Neural crest cell (in vitro differentiated cells): Measurements from ENCODE around the gene MTHFD1L. TPM values are rescaled to one million over a fixed set of nuclear protein-coding genes. Genes with fewer than 3 reads are reported as not detected.

ENCODE experiments used
- DNase-seq: peaks from one replicate; pipeline ENCODE4 v3.0.0; 2021; ENCODE audit warnings: low read depth, mixed read lengths, low spot score
- H3K27ac Mint-ChIP-seq: one replicate; pipeline ENCODE4 v1.8.0; 2021; ENCODE audit warnings: mild to moderate bottlenecking, mixed read lengths; ENCODE audit not compliant: unreplicated experiment
- H3K27me3 Mint-ChIP-seq: 2 replicates; pipeline ENCODE4 v1.8.0; 2021; ENCODE audit warnings: low read depth, mild to moderate bottlenecking, mixed read lengths
- H3K36me3 Mint-ChIP-seq: 2 replicates; pipeline ENCODE4 v1.8.0; 2021; ENCODE audit warnings: low read depth, mild to moderate bottlenecking, mixed read lengths
- H3K4me1 Mint-ChIP-seq: 2 replicates; pipeline ENCODE4 v1.8.0; 2021; ENCODE audit warnings: mixed read lengths
- H3K4me3 Mint-ChIP-seq: one replicate; pipeline ENCODE4 v1.8.0; 2021; ENCODE audit warnings: mild to moderate bottlenecking, mixed read lengths
- H3K9me3 Mint-ChIP-seq: 2 replicates; pipeline ENCODE4 v1.8.0; 2021; ENCODE audit warnings: mixed read lengths
- CTCF ChIP-seq: fragments of 200-600 bp; sonication (generic); conservative IDR thresholded peaks from 2 replicates; pipeline ENCODE4 v1.5.0; 2021; ENCODE audit warnings: antibody characterized with exemption, mild to moderate bottlenecking
- total RNA-seq: library from RNA; stranded (reverse); gene quantifications from 2 replicates; pipeline ENCODE4 v1.2.1, GENCODE V29; 2021

Gene MTHFD1L
- total RNA-seq, 1 donor from 2014 or later, result 71.3 TPM

DNA sequence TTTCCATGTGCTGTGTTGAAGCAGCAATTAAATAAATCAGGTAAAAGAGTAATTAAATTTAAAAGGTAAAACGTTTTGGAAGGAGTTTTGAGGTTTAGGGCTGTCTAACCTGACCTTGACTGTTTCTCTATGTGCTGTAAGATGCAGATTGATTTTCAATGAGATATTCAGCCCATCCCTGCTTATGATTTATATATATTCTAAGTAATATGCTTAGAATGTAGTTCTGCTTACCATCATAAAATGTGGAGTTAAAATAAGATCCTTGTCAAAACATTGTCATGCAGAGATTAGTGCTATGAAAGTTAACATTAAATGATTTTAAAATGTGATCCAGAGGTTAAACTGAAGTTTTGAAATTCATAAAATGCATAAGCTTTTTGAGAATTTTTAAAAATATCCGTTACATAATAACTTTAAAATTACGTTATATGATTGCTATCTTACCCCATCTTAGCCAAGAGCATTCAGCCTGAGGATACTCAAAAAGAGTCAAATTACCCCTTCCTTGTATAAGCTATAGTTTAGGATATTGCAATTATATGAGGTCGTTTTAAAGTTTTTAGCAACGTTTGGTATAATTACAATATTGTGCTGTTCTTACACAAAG, 122.5 kb downstream of the MTHFD1L start:
- Mint-ChIP-seq H3K36me3 (peaks cover 5% of the 10 kb centered on the region), H3K27me3 (no peaks in the 10 kb centered on the region), H3K27ac (no peak overlapping the region), H3K4me3 (no peak overlapping the region), H3K9me3 (peaks cover 2% of the 10 kb centered on the region), H3K4me1 (no peaks in the 10 kb centered on the region)
- TF ChIP-seq CTCF, result no peak
- no peak for DNase-seq

DNA sequence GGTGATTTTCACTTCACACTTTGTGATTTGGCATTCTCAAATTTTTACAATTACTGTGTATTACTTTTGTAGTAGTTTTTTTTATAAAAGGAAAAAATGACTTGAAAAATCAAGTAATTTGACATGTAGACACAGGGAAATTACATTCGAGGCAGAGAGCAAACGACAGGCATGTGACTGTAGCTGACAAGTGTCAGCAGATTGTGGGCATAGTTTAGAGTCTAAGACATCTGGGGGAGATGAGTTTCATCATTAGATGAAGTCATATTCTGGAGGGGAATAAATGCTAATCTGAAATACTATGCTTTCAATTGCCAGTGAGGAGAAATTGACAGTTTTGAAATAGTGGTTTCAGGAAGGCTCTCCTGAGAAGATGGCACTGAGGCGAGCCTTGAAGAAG, 126.0 kb downstream of the MTHFD1L start:
- Mint-ChIP-seq H3K4me1 (no peaks in the 10 kb centered on the region), H3K27me3 (no peaks in the 10 kb centered on the region), H3K4me3 (no peak overlapping the region), H3K36me3 (peaks cover 17% of the 10 kb centered on the region), H3K9me3 (peaks cover 2% of the 10 kb centered on the region), H3K27ac (no peak overlapping the region)
- TF ChIP-seq CTCF, result no peak
- DNase-seq, result no peak

DNA sequence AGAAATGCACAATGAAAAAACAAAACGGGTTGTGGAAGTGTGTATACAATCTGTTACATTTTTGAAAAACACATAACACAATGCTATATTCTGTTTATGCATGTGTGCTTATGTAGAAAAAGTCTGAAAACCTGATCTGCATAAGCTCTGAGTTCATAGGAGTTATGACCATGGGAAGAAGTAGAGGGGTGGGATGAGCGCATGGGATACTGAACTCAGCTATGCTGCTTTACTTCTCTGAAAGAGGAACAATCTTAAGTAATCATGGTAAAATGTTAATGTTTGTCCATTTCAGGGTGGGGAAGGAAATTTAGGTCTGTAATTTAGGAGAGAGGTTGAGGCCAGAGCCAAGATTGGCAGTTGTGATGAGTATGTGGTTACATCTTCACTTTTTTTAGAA, 126.8 kb downstream of the MTHFD1L start:
- no peak for DNase-seq
- H3K9me3 Mint-ChIP-seq, result peaks cover 2% of the 10 kb centered on the region
- H3K27me3 Mint-ChIP-seq, result no peaks in the 10 kb centered on the region
- H3K4me3 Mint-ChIP-seq, result no peak overlapping the region
- peaks cover 18% of the 10 kb centered on the region for H3K36me3 Mint-ChIP-seq
- H3K27ac Mint-ChIP-seq, result no peak overlapping the region
- TF ChIP-seq CTCF, result no peak
- H3K4me1 Mint-ChIP-seq, result no peaks in the 10 kb centered on the region

DNA sequence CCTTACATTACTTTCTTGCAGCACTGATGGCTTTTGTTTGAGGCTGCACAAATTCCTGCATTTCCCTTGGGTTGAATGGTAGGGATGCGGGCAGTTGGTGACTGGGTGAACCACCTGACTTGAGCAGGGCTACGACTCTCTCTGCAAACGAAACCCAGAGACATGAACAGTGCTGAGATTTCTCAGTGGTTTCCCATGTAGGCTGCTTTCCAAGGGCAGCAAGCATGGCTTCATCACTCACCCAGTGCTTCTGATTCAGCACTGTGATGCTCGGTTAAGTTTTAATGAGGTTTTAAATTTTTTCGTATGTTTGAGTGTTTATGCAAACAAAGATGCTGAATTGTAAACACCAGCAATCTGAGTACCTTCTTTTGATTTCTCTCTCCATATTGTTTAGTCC, 127.2 kb downstream of the MTHFD1L start:
- no peak overlapping the region for H3K27ac Mint-ChIP-seq
- peaks cover 18% of the 10 kb centered on the region for H3K36me3 Mint-ChIP-seq
- no peak for DNase-seq
- H3K9me3 Mint-ChIP-seq, result peaks cover 2% of the 10 kb centered on the region
- no peak for TF ChIP-seq CTCF
- H3K27me3 Mint-ChIP-seq, result no peaks in the 10 kb centered on the region
- no peaks in the 10 kb centered on the region for H3K4me1 Mint-ChIP-seq
- H3K4me3 Mint-ChIP-seq, result no peak overlapping the region

- Mint-ChIP-seq H3K9me3 (peaks cover 2% of the 10 kb centered on the region), H3K27me3 (no peaks in the 10 kb centered on the region), H3K4me1 (no peaks in the 10 kb centered on the region), H3K4me3 (no peak overlapping the region), H3K36me3 (peaks cover 18% of the 10 kb centered on the region), H3K27ac (no peak overlapping the region)
- no peak for TF ChIP-seq CTCF
- no peak for DNase-seq
Measured at GRCh38 chr6:150993253-150993652, 127.8 kb downstream of the MTHFD1L start.
